ENCODE data around the gene KCNK10.
A peak's percentile ranks its signal among the peaks of the same experiment; 100 is the strongest.

The KCNK10 gene

DNA sequence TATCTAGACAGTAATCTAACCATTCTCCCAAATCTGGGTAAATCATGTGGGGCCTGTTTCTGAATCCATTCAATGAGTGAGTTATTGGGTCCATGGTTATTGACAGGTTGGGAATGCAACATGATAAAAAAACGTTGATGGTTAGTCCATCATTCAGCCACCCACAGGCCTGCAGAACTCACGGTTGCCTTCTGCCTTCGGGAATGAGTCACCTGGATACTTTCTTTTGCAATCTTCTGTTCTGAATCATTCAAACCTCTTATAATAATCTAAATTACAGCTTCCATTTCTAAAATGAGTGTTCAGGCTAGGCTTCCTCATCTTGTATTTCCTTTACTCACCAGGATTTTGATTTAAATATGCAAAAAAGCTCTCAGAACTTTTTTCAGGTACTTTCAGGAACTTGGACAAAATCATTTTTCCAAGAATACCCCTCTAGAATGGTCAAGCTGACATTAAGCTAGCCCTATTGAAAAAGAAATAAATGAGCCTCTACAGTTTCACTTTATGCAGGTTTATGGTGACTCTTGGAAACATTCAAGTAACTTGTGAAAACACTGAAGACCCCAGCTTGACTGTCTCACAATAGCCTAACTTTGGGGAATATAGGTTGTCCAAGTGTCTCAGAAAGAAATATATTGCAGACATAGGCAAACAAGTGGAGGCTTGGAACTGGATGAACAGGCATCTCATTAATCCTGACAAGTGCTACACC lies 94.4 kb downstream of the KCNK10 start:
- DNase-seq (ENCODE audit: low spot score), result no peak

DNA sequence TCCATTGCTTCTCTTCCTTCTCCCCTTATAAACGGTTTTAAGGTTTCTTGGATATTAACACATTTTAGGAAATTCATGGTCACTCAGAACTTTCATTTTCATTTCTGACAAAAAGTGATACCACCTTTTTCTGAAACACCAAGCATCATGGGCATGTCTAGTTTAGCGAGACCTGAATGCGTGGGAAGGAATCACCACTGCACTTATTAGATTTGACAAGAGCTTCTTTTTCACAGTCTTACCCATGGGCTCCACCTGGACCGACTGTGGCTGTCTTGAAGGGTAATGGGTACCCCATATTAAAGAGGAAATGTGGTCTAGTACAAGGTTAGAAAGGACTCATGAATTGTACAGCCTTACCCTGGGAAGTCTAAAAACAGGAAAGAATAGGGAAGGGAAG lies 95.4 kb downstream of the KCNK10 start:
- no peak for DNase-seq (ENCODE audit: low spot score)

DNA sequence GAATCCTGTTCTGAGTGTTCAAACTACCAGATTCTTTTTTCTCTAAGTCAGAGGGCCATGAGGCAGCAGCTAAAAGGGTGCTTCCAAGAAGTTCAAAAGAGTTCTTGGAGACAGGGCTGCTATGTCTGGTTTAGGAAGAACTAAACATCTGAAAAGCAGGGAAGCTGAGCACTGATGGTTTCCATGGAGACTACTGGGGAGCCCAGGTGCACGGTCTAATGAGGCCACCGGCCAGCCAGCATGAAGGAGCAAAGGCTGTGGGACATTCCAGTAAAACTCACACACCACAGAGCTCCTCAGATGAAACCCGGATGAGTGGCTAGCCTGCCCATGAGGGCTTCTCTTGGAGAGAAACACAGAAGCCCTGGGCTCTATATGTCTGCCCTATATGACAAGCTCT lies 97.3 kb downstream of the KCNK10 start:
- no peak for DNase-seq (ENCODE audit: low spot score)

DNA sequence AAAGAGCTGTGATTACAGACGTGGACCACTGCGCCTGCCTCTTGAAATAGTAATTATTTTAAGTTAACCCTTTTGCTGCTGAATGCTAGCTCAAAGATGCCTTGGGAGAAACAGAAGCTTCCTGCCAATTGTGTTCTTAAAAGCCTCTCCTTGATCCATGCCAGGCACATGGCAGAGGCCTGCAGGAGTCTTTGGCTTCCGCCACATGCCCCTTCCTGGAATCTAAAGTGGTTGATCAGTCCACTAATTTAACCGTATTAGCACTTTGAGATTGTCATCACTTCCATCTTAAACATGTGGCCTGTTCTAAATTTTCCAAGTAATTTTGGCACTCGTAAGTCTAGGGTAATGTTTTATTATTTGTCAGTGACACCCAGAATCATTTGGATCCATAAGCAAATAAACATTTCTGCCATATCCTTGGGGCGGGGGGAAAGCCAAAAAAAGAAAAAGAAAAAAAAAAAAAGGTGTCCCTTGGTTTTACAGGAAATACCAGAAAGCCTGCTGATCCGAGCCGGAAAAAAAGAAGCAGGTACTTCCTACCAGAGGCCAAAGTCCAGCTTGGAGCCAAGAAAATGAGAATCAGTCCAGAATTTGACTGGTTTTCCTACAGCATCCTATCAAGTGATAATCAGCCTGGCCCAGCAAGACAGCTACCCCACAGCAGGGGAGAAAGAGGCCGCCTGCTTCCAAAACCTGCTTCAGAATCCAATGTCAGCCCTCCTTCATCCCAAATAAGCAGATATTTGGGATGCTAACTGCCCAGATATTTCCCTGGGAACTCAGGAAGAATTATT lies 104.8 kb downstream of the KCNK10 start:
- DNase-seq (ENCODE audit: low spot score), result no peak

DNA sequence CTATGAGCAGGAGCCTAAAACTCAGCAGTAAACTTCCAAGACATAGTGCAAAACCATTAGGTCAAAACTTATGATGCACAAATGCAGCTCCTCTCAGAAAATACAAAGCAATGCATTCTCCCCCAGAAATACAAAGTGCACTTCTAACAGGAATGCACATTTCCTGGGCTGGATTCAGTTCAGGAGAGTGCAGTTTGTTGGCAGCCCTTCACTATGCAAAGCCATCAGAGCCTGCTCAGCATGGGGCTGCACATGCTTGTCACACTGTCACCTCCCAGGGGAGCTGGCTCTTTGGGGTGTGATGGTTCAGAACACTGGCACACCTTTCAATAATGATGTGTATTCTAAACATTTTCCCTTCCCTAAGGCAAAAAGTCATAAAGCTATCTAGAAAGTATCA lies 110.4 kb downstream of the KCNK10 start:
- DNase-seq (ENCODE audit: low spot score), result no peak

DNA sequence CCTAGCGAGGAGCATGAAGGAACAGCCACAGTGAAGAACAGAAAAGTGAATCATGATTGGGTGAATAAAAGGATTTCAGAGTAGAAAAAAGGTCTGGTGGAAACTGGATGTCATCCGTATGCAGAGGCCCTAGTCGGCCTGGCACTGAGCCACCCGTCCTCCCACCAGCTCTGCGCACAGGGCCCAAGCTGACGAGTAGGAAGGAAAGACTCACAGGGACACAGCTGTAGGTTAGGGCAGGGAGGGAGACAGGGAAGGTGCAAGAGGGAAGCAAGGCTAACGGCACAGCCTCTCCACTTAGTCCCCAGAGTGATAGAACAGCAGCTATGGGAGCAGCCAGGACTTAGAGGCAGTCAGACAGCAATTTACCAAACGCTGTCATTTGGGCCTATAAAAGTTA lies 112.6 kb downstream of the KCNK10 start:
- no peak for DNase-seq (ENCODE audit: low spot score)

DNA sequence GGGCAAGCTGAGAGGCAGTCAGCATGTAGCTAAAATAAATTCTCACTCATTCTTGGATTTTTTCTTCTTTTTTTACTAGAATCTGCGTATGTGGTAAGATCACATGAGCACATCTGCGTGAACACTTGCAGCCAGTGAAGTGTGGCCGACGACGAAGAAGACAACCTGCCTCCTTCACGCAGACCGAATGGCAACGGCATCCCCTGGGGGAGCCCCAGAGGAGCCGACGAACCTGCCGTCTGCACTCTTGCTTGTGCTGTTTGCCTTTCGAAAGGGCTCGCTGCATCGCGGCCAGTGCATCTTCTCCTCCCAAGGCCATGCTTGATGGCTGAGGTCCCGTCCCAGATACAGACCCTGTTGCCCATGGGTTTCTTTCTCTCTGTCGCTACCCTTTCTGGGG lies 113.8 kb downstream of the KCNK10 start:
- no peak for DNase-seq (ENCODE audit: low spot score)

DNA sequence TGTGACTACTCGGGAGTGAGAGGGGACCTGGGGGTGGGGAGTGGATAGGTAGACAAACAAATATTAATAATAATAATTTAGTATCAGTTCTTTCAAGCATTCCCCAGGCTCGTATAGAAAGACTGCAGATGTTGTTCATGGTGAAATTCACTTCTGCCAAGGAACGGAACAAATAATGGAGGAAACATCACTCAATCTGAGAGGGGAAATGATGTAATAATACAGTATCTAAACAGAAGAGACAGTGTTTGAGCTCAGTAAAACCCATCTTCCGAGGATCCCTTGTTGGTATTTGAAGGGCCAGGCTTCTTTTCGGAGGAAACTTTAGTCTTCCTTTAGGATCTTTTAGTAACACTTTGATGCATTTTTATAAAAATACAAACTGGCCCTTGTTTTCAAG lies 114.2 kb downstream of the KCNK10 start:
- no peak for DNase-seq (ENCODE audit: low spot score)

DNA sequence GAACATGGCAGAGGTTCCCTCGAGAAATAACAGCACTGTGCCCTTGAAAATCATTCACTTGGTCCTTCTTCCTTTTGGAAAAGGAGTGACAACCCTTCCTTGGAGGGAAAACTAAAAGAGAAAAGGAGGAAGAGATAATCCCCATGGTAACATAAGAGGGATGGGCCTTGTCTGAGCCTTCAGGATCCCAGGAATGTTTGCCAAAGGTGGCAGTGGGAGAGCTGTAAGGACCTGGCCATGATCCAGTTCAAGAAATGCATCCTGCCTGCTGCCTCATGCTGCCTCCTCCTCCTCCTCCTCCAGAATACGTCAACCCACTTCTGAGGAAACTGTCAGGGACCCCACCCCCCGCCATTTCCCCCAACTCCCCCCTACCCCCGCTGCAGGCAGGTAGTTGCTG lies 118.8 kb downstream of the KCNK10 start:
- DNase-seq (ENCODE audit: low spot score), result no peak

DNA sequence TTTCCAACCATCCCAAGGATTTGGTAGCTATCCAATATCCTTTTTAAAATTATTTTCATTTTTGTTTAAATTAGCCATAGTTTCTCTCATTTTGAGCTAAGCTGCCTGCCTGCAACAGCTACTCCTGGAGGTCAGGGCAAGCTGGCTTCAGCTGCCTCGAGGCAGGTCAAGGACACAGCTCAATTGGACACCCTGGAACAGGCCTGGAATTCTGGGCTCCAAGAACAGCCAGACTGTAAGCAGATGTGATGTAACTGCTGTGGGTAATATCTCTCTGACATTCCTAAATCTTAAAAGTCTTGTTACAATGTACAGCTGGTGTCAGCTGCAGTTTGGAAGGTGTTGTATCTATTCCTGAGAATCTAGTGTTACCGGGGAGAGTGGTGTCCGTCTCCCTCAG lies 119.8 kb downstream of the KCNK10 start:
- no peak for DNase-seq (ENCODE audit: low spot score)

DNA sequence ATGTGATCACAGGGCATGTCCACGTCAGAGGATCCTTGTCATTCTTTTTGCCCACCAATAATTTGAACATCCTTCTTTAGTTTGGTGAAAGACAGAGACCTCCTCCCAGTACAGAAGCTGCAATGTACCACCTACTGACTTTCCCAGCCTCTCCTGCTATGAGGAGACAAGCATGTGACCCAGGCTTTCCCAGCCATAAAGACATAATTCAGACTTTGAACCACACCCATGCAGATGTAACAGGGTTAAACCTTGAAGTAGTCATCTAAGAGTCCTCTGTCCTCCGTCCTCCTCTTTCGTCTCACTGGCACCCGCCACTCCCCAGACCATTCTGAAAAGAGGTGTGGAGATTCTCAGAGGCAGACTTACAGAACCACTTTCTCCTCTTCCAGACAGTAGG lies 120.8 kb downstream of the KCNK10 start:
- DNase-seq (ENCODE audit: low spot score), result no peak

DNA sequence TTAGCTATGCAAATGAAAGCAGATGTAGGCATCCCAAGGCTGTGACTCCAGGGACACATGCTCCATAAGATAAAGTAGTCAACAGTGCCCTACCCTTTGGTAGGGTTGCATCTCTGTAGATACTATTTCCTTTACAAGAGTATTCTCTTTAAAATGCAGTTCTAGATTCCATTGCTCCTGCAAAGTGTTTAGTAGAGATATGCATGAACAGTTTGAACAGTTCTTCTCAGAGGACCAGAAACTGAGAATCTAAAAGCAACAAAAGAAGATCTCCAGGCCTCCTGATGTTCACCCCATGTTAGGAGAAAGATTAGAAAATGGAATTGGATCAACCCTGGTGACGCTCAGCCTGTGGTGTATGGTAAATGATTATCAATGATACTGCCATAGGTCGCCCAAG lies 121.2 kb downstream of the KCNK10 start:
- no peak for DNase-seq (ENCODE audit: low spot score)

DNA sequence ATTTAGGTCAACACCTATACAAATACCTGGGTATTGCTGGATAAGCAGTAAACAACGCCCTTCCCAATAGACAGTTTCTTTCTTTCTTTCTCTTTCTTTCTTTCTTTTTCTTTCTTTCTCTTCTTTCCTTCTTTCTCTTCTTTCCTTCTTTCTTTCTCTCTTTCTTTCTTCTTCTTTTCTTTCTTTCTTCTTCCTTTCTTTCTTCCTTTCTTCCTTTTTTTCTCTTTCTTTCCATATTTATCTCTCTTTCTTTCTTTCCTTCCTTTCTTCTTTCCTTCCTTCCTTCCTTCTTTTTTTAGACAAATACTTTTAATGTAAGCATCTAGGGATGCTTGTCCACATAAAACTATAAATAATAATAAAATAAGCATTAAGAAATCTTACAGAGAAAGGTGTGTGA lies 123.2 kb downstream of the KCNK10 start:
- no peak for DNase-seq (ENCODE audit: low spot score)

DNA sequence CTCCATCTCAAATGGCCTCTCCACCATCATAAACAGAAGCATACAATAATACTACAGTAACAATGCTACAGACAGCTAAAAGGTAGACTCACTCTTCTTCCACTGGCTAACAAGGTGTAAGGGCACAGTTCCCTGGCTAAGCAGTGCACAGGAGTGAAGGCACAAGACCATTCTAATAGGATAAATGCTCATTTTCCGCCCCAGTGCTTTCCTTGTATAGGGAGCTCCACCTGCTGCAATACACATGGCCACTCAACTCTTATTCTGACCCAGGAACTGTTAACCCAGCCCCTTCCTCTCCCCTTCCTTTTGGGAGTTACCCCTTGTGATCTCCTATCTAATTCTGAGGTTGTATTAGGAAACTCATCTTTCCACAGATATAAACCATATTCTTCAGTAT lies 124.6 kb downstream of the KCNK10 start:
- no peak for DNase-seq (ENCODE audit: low spot score)

DNA sequence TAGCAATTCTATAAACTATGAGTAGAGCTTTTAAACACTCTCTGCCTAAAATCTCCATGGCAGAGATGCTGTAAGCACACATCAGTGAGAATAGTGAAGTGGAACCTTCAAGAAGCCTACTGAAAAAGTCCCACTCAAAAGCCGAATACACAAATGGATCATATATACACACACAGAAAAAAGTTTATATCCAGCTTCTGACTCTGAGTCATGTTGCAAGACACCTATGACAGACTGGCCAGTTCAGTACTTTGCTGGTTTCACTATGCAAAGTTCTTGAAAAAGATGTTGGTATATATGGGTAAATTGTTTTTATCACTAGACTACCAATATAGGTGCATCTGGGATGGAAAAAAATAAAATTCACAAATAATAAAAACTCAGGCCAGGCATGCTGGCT lies 126.1 kb downstream of the KCNK10 start:
- DNase-seq (ENCODE audit: low spot score), result no peak

DNA sequence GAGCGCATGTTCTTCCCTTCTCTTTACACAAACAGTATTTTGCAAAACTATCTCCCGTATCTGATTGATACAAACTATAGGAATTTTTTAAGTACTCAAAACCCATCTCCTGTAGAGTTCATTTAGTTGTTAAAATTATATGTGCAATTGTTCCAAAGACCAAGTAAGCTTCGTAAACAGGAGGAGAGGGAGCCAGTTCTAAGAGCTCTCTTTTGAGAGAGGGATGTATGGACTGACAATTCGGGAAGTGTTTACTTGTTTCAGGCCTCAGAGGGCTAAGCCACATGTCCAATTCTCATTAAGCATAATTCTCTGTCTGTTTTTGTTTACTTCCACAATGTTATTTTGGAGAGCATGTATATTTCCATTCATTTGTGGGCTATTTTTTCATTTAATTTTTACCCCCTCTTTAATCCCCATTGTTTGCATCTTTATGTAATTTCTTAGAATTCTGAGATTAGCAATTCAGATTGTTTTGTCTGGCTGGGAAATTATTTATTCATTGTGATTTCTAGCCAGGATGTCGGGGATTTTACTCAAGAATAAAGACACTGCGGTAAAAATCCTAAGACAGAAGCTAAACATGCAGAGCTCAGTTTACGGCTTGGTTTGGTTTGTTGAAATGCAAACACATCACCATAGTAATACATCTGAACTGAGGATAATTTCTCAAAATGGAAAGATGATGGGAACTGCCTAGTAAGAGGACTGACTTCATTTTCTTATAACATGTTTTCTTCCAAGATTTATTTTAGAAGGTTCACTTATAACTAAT lies 126.8 kb downstream of the KCNK10 start:
- no peak for DNase-seq (ENCODE audit: low spot score)

DNA sequence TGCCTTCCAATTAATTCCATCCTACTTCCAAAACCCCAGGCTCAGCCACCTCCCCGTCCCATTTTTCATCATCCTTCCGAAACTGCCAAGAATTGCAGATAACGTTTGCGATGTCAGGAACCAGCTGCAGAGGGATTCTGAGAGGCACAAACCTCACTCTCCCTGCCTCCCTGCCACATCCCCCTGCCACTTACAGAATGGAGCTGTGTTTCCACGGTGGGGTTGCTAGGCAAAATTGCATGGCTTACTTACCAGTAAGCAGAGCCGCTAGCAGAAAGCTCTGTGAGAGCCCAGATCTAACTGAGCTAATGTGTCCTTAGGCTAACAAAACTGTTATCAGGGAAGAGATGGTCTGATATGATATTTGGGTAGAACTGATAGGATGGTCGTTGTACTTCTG lies 127.4 kb downstream of the KCNK10 start:
- DNase-seq (ENCODE audit: low spot score), result no peak

DNA sequence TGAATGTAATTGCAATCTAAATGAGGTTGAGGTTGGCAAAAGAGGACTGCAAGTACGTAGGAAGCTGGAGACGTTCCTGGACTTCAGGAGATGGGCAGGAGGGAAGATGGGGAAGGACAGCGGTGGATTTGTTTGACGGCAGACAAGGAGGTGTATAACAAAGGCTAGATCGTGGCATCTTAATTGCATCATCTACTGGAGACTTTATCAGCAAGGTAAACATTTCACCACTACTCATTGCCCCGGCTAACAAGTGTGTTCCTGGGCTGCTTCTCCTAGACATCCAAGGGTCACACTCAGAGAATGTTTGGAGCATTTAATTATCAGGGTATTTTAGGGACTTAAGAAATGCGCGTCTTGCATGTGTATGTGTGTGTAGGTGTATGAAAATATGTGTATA lies 128.5 kb downstream of the KCNK10 start:
- DNase-seq (ENCODE audit: low spot score), result no peak

DNA sequence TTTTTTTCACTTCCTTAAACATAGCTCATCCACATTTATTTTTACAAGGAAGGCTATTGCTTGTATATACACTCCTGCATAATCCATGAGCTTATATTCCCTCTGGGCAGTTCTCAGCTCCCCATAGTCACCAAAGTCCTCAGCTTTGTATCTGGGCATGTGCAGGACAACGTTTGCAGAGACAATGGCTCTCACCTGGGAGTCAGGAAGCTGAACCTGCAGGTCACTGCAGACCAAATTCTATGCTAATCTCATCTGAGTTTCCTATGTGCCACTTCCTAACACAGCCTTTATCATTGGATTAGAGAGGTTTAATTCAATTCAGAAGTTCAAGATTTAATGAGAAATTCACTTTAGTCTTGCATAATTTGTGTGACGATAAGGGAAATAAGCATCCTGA lies 131.5 kb downstream of the KCNK10 start:
- DNase-seq (ENCODE audit: low spot score), result no peak

DNA sequence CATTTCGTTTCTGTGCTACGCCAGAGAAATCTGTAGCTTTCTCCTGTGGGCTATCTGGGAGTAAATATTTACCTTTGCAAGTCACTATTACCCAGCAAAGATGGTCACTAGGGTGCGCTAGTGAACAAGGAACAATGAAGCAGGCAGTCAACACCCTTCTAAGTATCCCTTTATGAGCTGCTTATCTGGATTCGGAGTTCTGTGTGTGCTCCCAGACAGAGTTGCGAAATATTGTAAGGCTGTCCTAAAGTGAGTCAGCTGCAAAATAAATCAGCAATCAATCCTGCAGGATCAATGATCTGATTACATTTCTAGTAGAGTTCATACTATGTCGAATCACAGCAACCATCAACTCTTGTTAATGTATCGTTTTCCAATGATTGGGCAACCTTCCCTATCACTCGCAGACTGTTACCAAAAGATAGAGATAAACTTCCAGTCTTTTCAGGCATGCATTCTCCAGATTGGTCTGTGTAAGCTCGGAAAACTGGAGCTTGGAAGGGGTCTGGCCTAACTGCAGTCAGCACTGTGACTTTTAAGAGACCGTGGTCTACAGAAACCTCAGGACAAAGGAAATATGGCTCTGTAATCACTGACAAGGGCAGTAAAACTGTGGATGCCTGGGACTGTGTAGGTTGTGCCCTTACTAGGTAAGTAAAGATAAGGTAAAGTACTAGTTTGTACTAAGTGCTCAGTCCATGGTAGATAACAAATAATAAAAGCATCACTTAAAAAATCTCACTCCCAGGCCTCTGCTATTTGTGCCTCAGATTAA lies 133.5 kb downstream of the KCNK10 start:
- peak; percentile 31 for DNase-seq (ENCODE audit: low spot score)

DNA sequence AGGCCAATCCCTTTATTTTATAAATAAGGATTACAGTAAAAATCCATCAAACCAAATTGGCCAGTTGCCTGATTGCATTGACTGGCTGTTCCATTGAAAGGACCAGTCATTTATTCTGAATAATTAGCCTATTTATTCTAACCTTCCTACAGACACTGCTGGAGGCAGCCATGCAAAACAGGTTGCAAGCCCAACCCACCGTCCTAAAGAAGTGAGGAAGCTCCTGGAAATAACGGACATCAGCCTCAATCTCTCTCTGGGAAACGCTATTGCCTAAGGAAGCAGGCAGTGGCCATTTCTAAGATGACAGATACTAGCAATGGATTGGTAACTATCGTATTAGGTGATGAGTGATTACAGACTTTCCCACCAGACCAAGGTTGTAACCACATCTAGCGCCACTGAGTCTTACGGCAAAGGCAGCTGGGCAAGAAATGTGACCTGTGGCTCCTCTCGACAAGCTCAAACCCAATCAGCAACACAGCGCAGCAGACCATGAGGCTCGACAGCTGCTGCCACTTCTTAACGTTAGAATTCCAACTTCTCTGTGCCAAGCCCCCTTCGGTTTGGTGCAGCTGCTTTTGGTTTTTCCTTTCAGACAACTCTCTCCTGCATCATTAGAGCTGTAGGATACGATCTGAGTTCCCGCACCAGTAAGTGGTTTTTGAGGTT lies 134.2 kb downstream of the KCNK10 start:
- DNase-seq (ENCODE audit: low spot score), result no peak

DNA sequence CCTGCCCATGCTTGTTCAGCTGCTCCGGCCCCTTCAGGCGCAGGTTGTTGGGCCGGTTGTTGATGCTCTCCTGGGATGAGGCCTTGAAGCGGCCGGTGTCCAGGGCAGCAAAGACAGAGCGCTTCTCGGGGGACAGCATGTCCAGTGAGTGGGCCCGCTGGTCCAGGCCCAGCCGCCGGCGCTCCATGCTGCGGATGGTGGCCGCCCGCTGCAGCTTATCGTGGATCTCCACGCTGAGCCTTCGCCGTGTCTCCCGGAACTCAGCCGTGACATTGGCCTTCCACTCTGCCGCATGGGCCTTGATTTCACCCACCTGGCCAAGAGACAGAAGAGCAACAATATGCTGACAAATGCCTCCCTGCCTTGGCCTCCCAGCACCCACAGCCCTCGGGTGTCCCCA lies 137.2 kb downstream of the KCNK10 start:
- no peak for DNase-seq (ENCODE audit: low spot score)

Data from germinal center (tissue), 1 donor.